Astrocyte (in vitro differentiated cells and primary cell): ENCODE results near the gene MAN2A1. TPM values are rescaled to one million over a fixed set of nuclear protein-coding genes. Genes with fewer than 3 reads are reported as not detected.
A peak's percentile ranks its signal among the peaks of the same experiment; 100 is the strongest.

Experiments used
- DNase-seq: peaks from one replicate; pipeline ENCODE4 v3.0.0-alpha.2; 2010; ENCODE audit warnings: low read depth
- FAIRE-seq: peaks from 2 replicates; lab custom pipeline; 2011; peaks lifted over from hg19 to GRCh38; lab: Jason Lieb, UNC
- H2AFZ ChIP-seq: 2 replicates; pipeline ENCODE4 v1.6.0; 2012; ENCODE audit warnings: low read depth, low read length, inconsistent platforms
- H3K27ac ChIP-seq: 2 replicates; pipeline ENCODE4 v1.5.1; 2011; ENCODE audit warnings: low read depth, low read length, inconsistent platforms
- H3K27me3 ChIP-seq: 2 replicates; pipeline ENCODE4 v1.6.0; 2011; ENCODE audit warnings: low read length, inconsistent platforms; ENCODE audit not compliant: insufficient read depth
- H3K36me3 ChIP-seq: 2 replicates; pipeline ENCODE4 v1.5.1; 2011; ENCODE audit warnings: low read length, inconsistent platforms; ENCODE audit not compliant: insufficient read depth
- H3K4me1 ChIP-seq: 2 replicates; pipeline ENCODE4 v1.5.1; 2011; ENCODE audit warnings: low read length, inconsistent platforms; ENCODE audit not compliant: insufficient read depth
- H3K4me2 ChIP-seq: 2 replicates; pipeline ENCODE4 v1.6.0; 2012; ENCODE audit warnings: low read length, inconsistent platforms
- H3K4me3 ChIP-seq: 2 replicates; pipeline ENCODE4 v1.5.1; 2011; ENCODE audit warnings: low read depth, mild to moderate bottlenecking, low read length, inconsistent platforms; ENCODE audit not compliant: insufficient read depth
- H3K79me2 ChIP-seq: 2 replicates; pipeline ENCODE4 v1.6.0; 2012; ENCODE audit warnings: mild to moderate bottlenecking, low read length, inconsistent platforms; ENCODE audit not compliant: insufficient read depth
- H3K9ac ChIP-seq: 2 replicates; pipeline ENCODE4 v1.6.0; 2012; ENCODE audit warnings: mild to moderate bottlenecking, low read length, inconsistent platforms
- H3K9me3 ChIP-seq: 2 replicates; pipeline ENCODE4 v1.5.1; 2012; ENCODE audit warnings: low read depth, mild to moderate bottlenecking, low read length, inconsistent platforms; ENCODE audit not compliant: insufficient read depth
- H4K20me1 ChIP-seq: 2 replicates; pipeline ENCODE4 v1.6.0; 2012; ENCODE audit warnings: low read length, inconsistent platforms; ENCODE audit not compliant: insufficient read depth
- H3K27ac Mint-ChIP-seq: one replicate; pipeline ENCODE4 v1.8.0; 2021; ENCODE audit warnings: mild to moderate bottlenecking, mixed read lengths; ENCODE audit not compliant: unreplicated experiment
- H3K27me3 Mint-ChIP-seq: one replicate; pipeline ENCODE4 v1.8.0; 2021; ENCODE audit warnings: low read depth, mixed read lengths; ENCODE audit not compliant: unreplicated experiment
- H3K36me3 Mint-ChIP-seq: one replicate; pipeline ENCODE4 v1.8.0; 2021; ENCODE audit warnings: low read depth, mixed read lengths; ENCODE audit not compliant: unreplicated experiment
- H3K4me1 Mint-ChIP-seq: one replicate; pipeline ENCODE4 v1.8.0; 2021; ENCODE audit warnings: low read depth, mixed read lengths; ENCODE audit not compliant: unreplicated experiment
- H3K4me3 Mint-ChIP-seq: one replicate; pipeline ENCODE4 v1.8.0; 2021; ENCODE audit warnings: mild to moderate bottlenecking, moderate library complexity, mixed read lengths; ENCODE audit not compliant: unreplicated experiment
- H3K9me3 Mint-ChIP-seq: one replicate; pipeline ENCODE4 v1.8.0; 2021; ENCODE audit warnings: mild to moderate bottlenecking, mixed read lengths; ENCODE audit not compliant: unreplicated experiment
- EZH2 ChIP-seq: IDR thresholded peaks from 2 replicates; pipeline ENCODE4 v1.6.1; 2012; ENCODE audit warnings: mild to moderate bottlenecking, low read length, inconsistent platforms; ENCODE audit not compliant: insufficient read depth
- total RNA-seq: library from RNA; stranded (reverse); gene quantifications from 2 replicates; pipeline ENCODE4 v1.2.1, GENCODE V29; 2021
- TF ChIP-seq, protein P1 (sequence below): IDR thresholded peaks from 2 replicates; pipeline ENCODE4 v1.5.1; 2011; ENCODE audit warnings: low read depth, mild to moderate bottlenecking, inconsistent platforms, low read length, moderate library complexity; ENCODE audit not compliant: insufficient read depth

The MAN2A1 gene
- total RNA-seq, 1 donor from 2014 or later: 109 TPM

DNA sequence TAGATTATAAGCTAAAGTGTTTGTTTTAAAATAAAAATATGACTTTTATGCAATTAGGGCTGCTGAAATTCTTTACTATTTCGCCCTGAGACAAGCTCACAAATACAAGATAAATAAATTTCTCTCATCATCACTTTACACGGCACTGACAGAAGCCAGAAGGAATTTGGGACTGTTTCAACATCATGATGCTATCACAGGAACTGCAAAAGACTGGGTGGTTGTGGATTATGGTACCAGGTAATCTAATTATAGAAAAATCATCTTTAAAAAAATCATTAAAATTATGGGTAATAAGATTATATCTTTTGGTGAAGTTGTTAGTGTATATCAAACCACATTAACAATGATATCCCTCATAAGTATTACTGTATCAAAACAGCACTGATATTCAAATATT lies 95.0 kb downstream of the MAN2A1 start:
- H3K36me3 Mint-ChIP-seq: peaks cover 9% of the 10 kb centered on the region
- no peaks in the 10 kb centered on the region for H3K27me3 Mint-ChIP-seq
- Histone ChIP-seq H3K27ac (no peak overlapping the region), H2AFZ (no peak overlapping the region), H4K20me1 (no peaks in the 10 kb centered on the region), H3K27me3 (no peaks in the 10 kb centered on the region), H3K9me3 (no peaks in the 10 kb centered on the region), H3K9ac (no peak overlapping the region), H3K79me2 (no peaks in the 10 kb centered on the region), H3K4me2 (no peak overlapping the region), H3K36me3 (no peaks in the 10 kb centered on the region), H3K4me1 (no peaks in the 10 kb centered on the region), H3K4me3 (no peak overlapping the region)
- no peak overlapping the region for H3K27ac Mint-ChIP-seq
- no peaks in the 10 kb centered on the region for H3K9me3 Mint-ChIP-seq
- peaks cover 3% of the 10 kb centered on the region for H3K4me1 Mint-ChIP-seq
- TF ChIP-seq EZH2: no peak
- TF ChIP-seq, protein P1, sequence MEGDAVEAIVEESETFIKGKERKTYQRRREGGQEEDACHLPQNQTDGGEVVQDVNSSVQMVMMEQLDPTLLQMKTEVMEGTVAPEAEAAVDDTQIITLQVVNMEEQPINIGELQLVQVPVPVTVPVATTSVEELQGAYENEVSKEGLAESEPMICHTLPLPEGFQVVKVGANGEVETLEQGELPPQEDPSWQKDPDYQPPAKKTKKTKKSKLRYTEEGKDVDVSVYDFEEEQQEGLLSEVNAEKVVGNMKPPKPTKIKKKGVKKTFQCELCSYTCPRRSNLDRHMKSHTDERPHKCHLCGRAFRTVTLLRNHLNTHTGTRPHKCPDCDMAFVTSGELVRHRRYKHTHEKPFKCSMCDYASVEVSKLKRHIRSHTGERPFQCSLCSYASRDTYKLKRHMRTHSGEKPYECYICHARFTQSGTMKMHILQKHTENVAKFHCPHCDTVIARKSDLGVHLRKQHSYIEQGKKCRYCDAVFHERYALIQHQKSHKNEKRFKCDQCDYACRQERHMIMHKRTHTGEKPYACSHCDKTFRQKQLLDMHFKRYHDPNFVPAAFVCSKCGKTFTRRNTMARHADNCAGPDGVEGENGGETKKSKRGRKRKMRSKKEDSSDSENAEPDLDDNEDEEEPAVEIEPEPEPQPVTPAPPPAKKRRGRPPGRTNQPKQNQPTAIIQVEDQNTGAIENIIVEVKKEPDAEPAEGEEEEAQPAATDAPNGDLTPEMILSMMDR: no peak
- DNase-seq: no peak
- no peak for FAIRE-seq
- no peak overlapping the region for H3K4me3 Mint-ChIP-seq

DNA sequence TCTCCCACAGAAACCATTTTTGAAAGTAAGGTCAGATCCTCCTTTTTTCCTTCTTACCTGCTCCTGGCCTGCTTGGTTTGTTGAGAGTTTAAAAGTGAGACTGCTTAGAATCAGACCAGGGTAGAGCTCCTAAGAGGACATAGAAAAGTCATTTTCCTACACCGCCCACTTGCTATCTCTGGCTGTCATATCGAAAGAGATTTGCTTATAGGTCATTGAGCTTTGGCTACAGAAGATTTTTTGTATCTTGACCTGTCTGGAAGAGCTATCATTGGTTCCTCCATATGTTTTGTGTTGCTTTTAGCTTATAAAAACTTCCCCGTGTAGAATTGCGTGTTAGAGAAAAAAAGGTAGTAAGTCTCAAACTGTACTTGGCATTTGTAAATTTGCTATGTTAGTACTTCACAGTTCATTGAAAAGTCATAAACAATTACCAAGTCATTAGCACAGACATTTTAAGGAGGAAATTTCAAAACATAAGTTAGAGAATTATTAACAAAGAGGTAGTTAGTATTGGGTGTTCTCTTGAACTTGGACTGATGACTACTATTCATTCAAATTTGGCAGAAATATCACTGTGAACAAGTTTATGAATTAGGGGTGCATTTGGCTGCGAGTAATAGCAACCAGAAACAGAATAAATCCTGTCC lies 96.6 kb downstream of the MAN2A1 start:
- Histone ChIP-seq H3K36me3 (no peaks in the 10 kb centered on the region), H3K79me2 (no peaks in the 10 kb centered on the region), H3K27me3 (no peaks in the 10 kb centered on the region), H3K27ac (no peak overlapping the region), H3K4me3 (no peak overlapping the region), H3K9ac (no peak overlapping the region), H4K20me1 (no peaks in the 10 kb centered on the region), H3K9me3 (no peaks in the 10 kb centered on the region), H3K4me1 (no peaks in the 10 kb centered on the region), H2AFZ (no peak overlapping the region), H3K4me2 (no peak overlapping the region)
- peaks cover 7% of the 10 kb centered on the region for H3K36me3 Mint-ChIP-seq
- TF ChIP-seq EZH2: no peak
- TF ChIP-seq, protein P1: no peak
- H3K4me3 Mint-ChIP-seq: no peak overlapping the region
- H3K9me3 Mint-ChIP-seq: no peaks in the 10 kb centered on the region
- DNase-seq: no peak
- no peaks in the 10 kb centered on the region for H3K27me3 Mint-ChIP-seq
- no peak overlapping the region for H3K27ac Mint-ChIP-seq
- H3K4me1 Mint-ChIP-seq: peaks cover 3% of the 10 kb centered on the region
- FAIRE-seq: peak; percentile 9

DNA sequence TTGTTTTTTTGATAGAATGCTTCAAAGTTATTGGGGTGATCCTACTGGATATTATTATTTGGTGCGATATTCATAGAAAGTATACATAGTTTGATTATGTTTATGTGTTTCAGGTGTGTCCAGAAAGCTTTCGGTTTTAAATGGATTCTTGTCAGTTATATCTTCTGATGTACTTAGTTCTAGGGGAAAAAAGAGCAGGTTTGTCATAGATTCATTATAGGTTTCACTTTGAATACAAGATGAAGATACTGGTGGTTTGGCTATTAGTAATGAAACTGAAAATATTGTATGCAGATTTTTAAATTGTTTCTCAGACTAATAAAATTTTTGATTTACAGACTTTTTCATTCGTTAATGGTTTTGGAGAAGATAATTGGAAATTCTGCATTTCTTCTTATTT lies 98.9 kb downstream of the MAN2A1 start:
- H4K20me1 ChIP-seq: no peaks in the 10 kb centered on the region
- DNase-seq: no peak
- no peak overlapping the region for H3K27ac ChIP-seq
- Mint-ChIP-seq H3K27me3 (no peaks in the 10 kb centered on the region), H3K36me3 (peaks cover 10% of the 10 kb centered on the region), H3K9me3 (no peaks in the 10 kb centered on the region), H3K4me1 (peaks cover 3% of the 10 kb centered on the region), H3K27ac (peak overlapping the region; percentile 62), H3K4me3 (no peak overlapping the region)
- no peaks in the 10 kb centered on the region for H3K9me3 ChIP-seq
- no peak for TF ChIP-seq EZH2
- TF ChIP-seq, protein P1: no peak
- H3K79me2 ChIP-seq: no peaks in the 10 kb centered on the region
- H3K4me3 ChIP-seq: no peak overlapping the region
- no peaks in the 10 kb centered on the region for H3K27me3 ChIP-seq
- no peaks in the 10 kb centered on the region for H3K4me1 ChIP-seq
- no peak overlapping the region for H3K4me2 ChIP-seq
- no peak overlapping the region for H3K9ac ChIP-seq
- no peak for FAIRE-seq
- H3K36me3 ChIP-seq: peaks cover 7% of the 10 kb centered on the region
- no peak overlapping the region for H2AFZ ChIP-seq
